ENCODE results near the gene ATP9B.
"Not testable (repeated sequence)": the region's sequence is repeated elsewhere in the genome, so short reads cannot be mapped to it uniquely, and the experiment has no call there.

Gene ATP9B

DNA sequence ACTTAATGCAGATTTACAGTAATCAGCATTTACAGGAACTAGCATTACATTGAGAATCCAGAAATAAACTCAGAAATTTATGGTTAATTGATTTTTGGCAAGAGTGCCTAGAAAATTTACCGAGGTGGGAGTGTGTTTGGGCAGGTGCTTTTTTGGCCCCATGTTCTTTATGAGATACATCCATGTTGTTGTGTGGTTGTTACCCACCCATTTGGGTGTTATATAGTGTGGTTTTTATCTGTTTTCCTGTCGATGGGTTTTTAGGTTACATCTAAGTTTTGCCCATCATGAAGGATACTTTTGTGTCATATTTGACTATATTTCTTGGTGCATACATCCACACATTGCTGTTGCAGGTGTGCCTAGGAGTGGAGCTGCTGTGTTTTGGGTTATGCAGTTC is 82.0 kb downstream of the ATP9B start:
- TF ChIP-seq, protein P1, sequence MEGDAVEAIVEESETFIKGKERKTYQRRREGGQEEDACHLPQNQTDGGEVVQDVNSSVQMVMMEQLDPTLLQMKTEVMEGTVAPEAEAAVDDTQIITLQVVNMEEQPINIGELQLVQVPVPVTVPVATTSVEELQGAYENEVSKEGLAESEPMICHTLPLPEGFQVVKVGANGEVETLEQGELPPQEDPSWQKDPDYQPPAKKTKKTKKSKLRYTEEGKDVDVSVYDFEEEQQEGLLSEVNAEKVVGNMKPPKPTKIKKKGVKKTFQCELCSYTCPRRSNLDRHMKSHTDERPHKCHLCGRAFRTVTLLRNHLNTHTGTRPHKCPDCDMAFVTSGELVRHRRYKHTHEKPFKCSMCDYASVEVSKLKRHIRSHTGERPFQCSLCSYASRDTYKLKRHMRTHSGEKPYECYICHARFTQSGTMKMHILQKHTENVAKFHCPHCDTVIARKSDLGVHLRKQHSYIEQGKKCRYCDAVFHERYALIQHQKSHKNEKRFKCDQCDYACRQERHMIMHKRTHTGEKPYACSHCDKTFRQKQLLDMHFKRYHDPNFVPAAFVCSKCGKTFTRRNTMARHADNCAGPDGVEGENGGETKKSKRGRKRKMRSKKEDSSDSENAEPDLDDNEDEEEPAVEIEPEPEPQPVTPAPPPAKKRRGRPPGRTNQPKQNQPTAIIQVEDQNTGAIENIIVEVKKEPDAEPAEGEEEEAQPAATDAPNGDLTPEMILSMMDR (IDR thresholded peaks at IDR 0.05; ENCODE audit: insufficient read depth, low read depth, low read length, missing control alignments), result no peak
- no peak for DNase-seq (ENCODE audit: low read depth)
- no peak overlapping the region for H3K4me3 ChIP-seq (ENCODE audit: low read length)

DNA sequence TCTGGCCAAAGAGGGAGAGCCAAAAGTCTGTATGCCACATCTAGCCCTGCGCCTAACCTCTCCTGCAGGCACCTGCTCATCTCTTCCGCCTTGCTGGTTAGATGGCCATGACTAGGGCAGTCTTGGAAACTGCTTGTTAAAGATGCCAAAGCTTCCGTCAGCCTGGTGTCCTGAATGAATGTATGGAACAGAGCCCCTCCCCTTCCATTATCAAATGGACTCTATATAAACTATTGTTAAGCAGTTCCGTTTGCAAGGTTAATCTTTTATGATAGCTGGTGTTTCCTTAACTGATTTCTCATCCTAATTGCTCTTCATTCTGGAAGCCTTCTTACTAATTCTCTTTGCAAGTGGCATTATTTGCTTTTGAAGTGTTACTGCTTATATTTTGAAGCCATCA is 87.1 kb downstream of the ATP9B start:
- DNase-seq (ENCODE audit: low read depth), result no peak
- TF ChIP-seq, protein P1 (IDR thresholded peaks at IDR 0.05; ENCODE audit: insufficient read depth, low read depth, low read length, missing control alignments), result no peak
- no peak overlapping the region for H3K4me3 ChIP-seq (ENCODE audit: low read length)

DNA sequence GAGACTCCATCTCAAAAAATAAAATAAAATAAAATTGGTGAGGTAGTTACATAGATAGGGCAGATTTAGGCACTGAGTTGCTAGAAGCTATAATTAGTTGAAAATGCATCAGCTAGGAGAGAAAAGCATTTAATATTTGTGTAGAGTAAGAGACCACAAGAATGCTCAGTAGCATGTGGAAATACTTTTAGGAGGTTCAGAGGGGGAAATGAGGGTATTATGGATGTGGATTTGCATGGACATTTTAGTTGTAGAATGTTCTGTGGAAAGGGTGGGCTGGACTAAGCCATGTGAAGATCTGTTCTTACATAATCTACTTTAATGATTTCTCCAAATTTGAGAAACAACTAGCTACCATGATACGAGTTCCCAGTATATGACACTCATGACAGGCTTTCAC is 95.5 kb downstream of the ATP9B start:
- DNase-seq (ENCODE audit: low read depth), result no peak
- TF ChIP-seq, protein P1 (IDR thresholded peaks at IDR 0.05; ENCODE audit: insufficient read depth, low read depth, low read length, missing control alignments), result no peak
- no peak overlapping the region for H3K4me3 ChIP-seq (ENCODE audit: low read length)

DNA sequence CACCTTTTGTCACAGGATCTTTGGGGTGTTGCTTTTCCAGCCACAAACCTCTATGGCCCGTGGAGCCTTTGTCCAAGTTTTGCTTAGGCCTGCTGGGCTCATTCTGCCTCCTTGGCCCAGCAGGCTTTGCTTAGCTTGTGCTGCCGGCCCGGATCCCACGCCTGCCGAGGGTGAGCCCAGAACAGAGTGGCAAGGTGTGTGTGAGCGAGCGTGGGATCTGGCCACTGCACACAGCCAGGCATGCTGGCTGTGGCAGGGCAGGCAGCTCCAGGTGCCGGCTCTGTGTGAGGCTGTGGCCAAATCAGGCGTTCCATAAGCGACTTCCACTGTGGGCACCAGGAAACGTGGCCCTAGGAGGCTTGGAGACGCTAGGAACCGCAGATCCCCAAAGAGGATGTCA is 97.5 kb downstream of the ATP9B start:
- no peak for DNase-seq (ENCODE audit: low read depth)
- no peak overlapping the region for H3K4me3 ChIP-seq (ENCODE audit: low read length)
- TF ChIP-seq, protein P1 (IDR thresholded peaks at IDR 0.05; ENCODE audit: insufficient read depth, low read depth, low read length, missing control alignments), result no peak

DNA sequence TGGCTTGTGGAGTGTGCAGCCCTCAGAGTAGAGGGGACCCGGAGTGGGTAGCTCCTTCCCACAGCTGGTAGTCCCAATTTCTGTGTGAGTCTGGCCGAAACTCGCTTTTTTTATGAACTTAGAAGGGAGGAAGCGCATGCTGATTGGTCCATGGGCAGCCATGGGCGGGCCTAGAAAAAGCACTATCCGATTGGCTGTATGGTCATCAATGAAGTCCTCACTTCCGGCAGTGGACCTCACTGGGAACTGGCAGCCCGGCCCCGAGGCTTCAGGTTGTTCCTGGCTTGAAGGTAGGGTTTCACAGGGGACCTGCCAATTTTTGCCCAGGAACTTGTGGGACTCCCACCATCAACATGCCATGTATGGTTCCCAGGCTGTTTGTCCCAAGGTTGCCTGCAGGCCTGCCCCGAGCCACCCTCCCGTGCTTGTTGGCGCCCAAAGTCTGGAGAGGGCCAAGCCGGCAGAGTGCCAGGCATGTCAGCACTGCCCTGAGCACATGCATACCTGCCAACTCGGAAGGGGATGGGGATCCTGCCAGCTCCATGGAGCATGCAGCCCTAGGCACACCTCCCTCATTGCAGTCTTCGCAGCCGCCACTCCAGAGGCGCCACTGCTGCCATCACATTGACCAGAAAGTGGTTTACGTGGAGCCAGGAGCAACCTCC is 98.5 kb downstream of the ATP9B start:
- TF ChIP-seq, protein P1 (IDR thresholded peaks at IDR 0.05; ENCODE audit: insufficient read depth, low read depth, low read length, missing control alignments), result no peak
- H3K4me3 ChIP-seq (ENCODE audit: low read length), result no peak overlapping the region
- no peak for DNase-seq (ENCODE audit: low read depth)

DNA sequence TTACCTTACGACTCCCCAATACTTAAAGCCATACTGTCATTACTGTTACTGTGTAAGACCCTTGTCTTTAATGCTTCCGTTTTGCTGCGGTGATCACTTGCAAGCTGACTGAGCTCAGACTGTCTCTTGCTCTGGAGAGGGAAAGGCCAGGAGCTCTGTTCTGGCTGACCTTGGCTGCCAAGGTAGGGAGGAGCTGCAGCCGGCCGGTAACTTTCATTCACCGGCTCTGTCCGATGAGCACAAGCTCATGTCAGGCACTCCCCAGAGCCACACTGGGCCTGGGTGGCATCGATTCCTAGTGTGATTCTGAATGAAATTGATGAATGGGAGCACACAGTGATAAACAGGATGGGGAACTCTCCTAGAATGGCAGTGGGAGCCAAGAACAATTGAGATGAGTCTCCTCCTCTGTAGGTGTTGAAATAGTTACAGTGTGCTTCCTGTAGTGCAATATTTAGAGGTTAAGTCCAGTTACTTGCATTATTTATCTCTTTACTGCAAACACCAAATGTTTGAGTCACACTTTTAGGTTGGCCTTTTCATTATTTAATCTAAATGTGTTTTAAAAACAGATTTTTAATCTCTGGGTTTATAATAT is 100.9 kb downstream of the ATP9B start:
- no peak overlapping the region for H3K4me3 ChIP-seq (ENCODE audit: low read length)
- TF ChIP-seq, protein P1 (IDR thresholded peaks at IDR 0.05; ENCODE audit: insufficient read depth, low read depth, low read length, missing control alignments), result no peak
- DNase-seq (ENCODE audit: low read depth), result peak; percentile 43

DNA sequence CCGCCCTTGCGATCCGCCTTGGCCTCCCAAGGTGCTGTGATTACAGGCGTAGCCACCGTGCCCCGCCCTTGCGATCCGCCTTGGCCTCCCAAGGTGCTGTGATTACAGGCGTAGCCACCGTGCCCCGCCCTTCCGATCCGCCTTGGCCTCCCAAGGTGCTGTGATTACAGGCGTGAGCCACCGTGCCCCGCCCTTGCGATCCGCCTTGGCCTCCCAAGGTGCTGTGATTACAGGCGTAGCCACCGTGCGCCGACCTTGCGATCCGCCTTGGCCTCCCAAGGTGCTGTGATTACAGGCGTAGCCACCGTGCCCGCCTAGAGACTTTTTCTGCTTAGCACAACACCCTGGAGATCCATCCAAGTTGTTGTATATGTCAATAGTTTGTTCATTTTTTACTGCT is 103.1 kb downstream of the ATP9B start:
- not testable (repeated sequence) for DNase-seq (ENCODE audit: low read depth); H3K4me3 ChIP-seq (ENCODE audit: low read length)

Measured in epithelial cell of esophagus (primary cell).